Smooth muscle cell (in vitro differentiated cells): Measurements from ENCODE around the gene SORCS1. TPM values are rescaled to one million over a fixed set of nuclear protein-coding genes. Genes with fewer than 3 reads are reported as not detected.

Experiments used
- DNase-seq: peaks from one replicate; lab custom pipeline; 2025; ENCODE audit not compliant: unreplicated experiment; lab: John Stamatoyannopoulos, UW
- H2AFZ ChIP-seq: fragments of 200-600 bp; sonication (generic); 2 replicates; pipeline ENCODE4 v1.6.0; 2016; ENCODE audit warnings: antibody characterized with exemption, low read depth, mild to moderate bottlenecking
- H3F3A ChIP-seq: fragments of 200-600 bp; sonication (generic); 2 replicates; pipeline ENCODE4 v1.6.0; 2017; ENCODE audit warnings: antibody characterized with exemption, low read depth
- H3K27ac ChIP-seq: fragments of 200-600 bp; sonication (generic); 2 replicates; pipeline ENCODE4 v1.5.1; 2016; ENCODE audit warnings: low read depth, mild to moderate bottlenecking
- H3K27me3 ChIP-seq: fragments of 200-600 bp; sonication (generic); 2 replicates; pipeline ENCODE4 v1.6.1; 2016; ENCODE audit warnings: low read depth, mild to moderate bottlenecking
- H3K36me3 ChIP-seq: fragments of 200-600 bp; sonication (generic); 2 replicates; pipeline ENCODE4 v1.5.1; 2016; ENCODE audit warnings: low read depth
- H3K4me1 ChIP-seq: fragments of 200-600 bp; sonication (generic); 2 replicates; pipeline ENCODE4 v1.5.1; 2016; ENCODE audit warnings: low read depth
- H3K4me2 ChIP-seq: fragments of 200-600 bp; sonication (generic); 2 replicates; pipeline ENCODE4 v1.6.0; 2016; ENCODE audit warnings: mild to moderate bottlenecking
- H3K4me3 ChIP-seq: fragments of 200-600 bp; sonication (generic); 2 replicates; pipeline ENCODE4 v1.5.1; 2016; ENCODE audit warnings: mild to moderate bottlenecking
- H3K79me2 ChIP-seq: fragments of 200-600 bp; sonication (generic); 2 replicates; pipeline ENCODE4 v1.6.0; 2016; ENCODE audit warnings: low read depth, mild to moderate bottlenecking
- H3K9ac ChIP-seq: fragments of 200-600 bp; sonication (generic); 2 replicates; pipeline ENCODE4 v1.6.0; 2016; ENCODE audit warnings: low read depth
- H3K9me3 ChIP-seq: fragments of 200-600 bp; sonication (generic); replicated peaks from 2 replicates; pipeline ENCODE4 v1.5.1; 2016; ENCODE audit warnings: low read depth
- H4K20me1 ChIP-seq: fragments of 200-600 bp; sonication (generic); 2 replicates; pipeline ENCODE4 v1.6.0; 2016; ENCODE audit warnings: low read depth
- WGBS: methylation state at CpG from one replicate; pipeline ENCODE4 v1.1.7; 2016; ENCODE audit warnings: low lambda C conversion rate; 5-methylcytosine and 5-hydroxymethylcytosine counted together
- polyA plus RNA-seq: library from polyadenylated mRNA; unstranded; fragments of >200 nt; fragmentation: Nextera tagmentation; extraction: Ambion mirVana; gene quantifications from 2 replicates; pipeline ENCODE4 v1.2.1, GENCODE V29; 2016
- total RNA-seq: library from RNA; depleted of rRNA; stranded (reverse); fragments of >200 nt; gene quantifications from 2 replicates; pipeline ENCODE4 v1.2.3, GENCODE V29; 2014
- TF ChIP-seq, protein P1 (sequence below): fragments of 200-600 bp; sonication (generic); IDR thresholded peaks from 2 replicates; pipeline ENCODE4 v1.5.1; 2017; ENCODE audit warnings: borderline replicate concordance, mild to moderate bottlenecking, antibody characterized with exemption; ENCODE audit not compliant: insufficient read depth, poor library complexity, severe bottlenecking

Gene SORCS1
- total and polyA plus RNA-seq, 2 experiments from 2014 or later = 0.67 TPM; not detected in 1

GRCh38 chr10:107011992-107012391 lies 152.5 kb downstream of the SORCS1 start:
- Histone ChIP-seq H3K9me3 (no peaks in the 10 kb centered on the region), H3F3A (no peaks in the 10 kb centered on the region), H3K9ac (no peak overlapping the region), H3K79me2 (no peaks in the 10 kb centered on the region), H4K20me1 (no peaks in the 10 kb centered on the region), H3K4me2 (no peak overlapping the region), H3K27ac (no peak overlapping the region), H3K4me1 (peaks cover 20% of the 10 kb centered on the region), H3K4me3 (no peak overlapping the region), H3K36me3 (no peaks in the 10 kb centered on the region), H2AFZ (no peak overlapping the region), H3K27me3 (peaks cover 3% of the 10 kb centered on the region)
- WGBS = 94% methylated on average over 3 of the region's 3 CpGs
- no peak for DNase-seq
- TF ChIP-seq, protein P1, sequence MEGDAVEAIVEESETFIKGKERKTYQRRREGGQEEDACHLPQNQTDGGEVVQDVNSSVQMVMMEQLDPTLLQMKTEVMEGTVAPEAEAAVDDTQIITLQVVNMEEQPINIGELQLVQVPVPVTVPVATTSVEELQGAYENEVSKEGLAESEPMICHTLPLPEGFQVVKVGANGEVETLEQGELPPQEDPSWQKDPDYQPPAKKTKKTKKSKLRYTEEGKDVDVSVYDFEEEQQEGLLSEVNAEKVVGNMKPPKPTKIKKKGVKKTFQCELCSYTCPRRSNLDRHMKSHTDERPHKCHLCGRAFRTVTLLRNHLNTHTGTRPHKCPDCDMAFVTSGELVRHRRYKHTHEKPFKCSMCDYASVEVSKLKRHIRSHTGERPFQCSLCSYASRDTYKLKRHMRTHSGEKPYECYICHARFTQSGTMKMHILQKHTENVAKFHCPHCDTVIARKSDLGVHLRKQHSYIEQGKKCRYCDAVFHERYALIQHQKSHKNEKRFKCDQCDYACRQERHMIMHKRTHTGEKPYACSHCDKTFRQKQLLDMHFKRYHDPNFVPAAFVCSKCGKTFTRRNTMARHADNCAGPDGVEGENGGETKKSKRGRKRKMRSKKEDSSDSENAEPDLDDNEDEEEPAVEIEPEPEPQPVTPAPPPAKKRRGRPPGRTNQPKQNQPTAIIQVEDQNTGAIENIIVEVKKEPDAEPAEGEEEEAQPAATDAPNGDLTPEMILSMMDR = no peak

DNA sequence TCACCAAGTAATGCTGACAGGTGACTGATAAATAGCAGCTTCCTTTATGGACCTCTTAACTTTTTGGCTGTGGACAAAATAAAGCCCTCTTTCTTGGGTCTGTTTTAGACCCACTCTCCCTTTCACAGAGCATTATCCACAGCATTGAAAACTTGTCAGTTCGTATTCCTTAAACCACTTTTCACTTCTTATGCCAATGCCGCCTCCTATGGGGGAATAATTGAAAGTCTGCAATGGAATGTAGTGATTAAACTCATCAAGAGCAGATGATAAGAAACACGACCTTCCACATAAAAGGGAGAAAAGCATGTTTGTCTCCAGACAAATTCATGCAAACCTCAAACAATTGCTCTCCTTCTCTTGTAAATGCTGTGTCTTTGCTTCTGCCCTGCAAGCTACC lies 153.4 kb downstream of the SORCS1 start:
- H3F3A ChIP-seq = no peaks in the 10 kb centered on the region
- no peaks in the 10 kb centered on the region for H3K9me3 ChIP-seq
- WGBS = 60% methylated on average over 3 of the region's 3 CpGs
- H2AFZ ChIP-seq = no peak overlapping the region
- H3K27ac ChIP-seq = no peak overlapping the region
- H3K36me3 ChIP-seq = no peaks in the 10 kb centered on the region
- TF ChIP-seq, protein P1 = no peak
- no peaks in the 10 kb centered on the region for H4K20me1 ChIP-seq
- no peak for DNase-seq
- no peak overlapping the region for H3K4me2 ChIP-seq
- H3K27me3 ChIP-seq = peaks cover 3% of the 10 kb centered on the region
- H3K4me1 ChIP-seq = peaks cover 20% of the 10 kb centered on the region
- no peaks in the 10 kb centered on the region for H3K79me2 ChIP-seq
- no peak overlapping the region for H3K9ac ChIP-seq
- no peak overlapping the region for H3K4me3 ChIP-seq

DNA sequence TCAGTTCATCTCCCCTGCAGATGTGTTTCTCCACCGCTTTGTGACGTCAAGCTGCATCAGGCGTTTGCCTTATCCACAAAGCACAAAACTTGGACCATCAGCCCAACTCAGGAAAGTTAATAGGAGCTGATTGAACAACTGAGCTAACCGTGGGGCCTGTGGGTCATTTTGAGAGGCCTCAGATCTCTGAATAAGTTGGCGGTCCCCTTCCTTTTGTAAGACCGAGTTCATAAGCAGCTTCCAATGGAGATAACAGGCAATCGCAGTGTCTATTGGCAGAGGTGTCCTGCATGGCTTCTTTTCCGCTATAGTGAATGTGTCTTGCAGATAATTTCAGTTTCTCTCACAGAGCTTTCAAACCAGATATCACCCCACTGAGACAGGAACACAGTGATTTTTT lies 154.0 kb downstream of the SORCS1 start:
- no peak overlapping the region for H3K4me3 ChIP-seq
- H3F3A ChIP-seq = no peaks in the 10 kb centered on the region
- no peaks in the 10 kb centered on the region for H3K79me2 ChIP-seq
- no peak overlapping the region for H2AFZ ChIP-seq
- H3K9me3 ChIP-seq = no peaks in the 10 kb centered on the region
- TF ChIP-seq, protein P1 = no peak
- H3K9ac ChIP-seq = no peak overlapping the region
- no peak for DNase-seq
- H3K36me3 ChIP-seq = no peaks in the 10 kb centered on the region
- 94% methylated on average over 8 of the region's 8 CpGs for WGBS
- H3K27me3 ChIP-seq = peaks cover 3% of the 10 kb centered on the region
- H3K4me2 ChIP-seq = no peak overlapping the region
- no peak overlapping the region for H3K27ac ChIP-seq
- H3K4me1 ChIP-seq = peaks cover 20% of the 10 kb centered on the region
- H4K20me1 ChIP-seq = no peaks in the 10 kb centered on the region

GRCh38 chr10:107004362-107004761 lies 160.1 kb downstream of the SORCS1 start:
- no peak overlapping the region for H3K4me3 ChIP-seq
- no peak for DNase-seq
- TF ChIP-seq, protein P1 = no peak
- no peak overlapping the region for H3K4me2 ChIP-seq
- H2AFZ ChIP-seq = no peak overlapping the region
- H3F3A ChIP-seq = no peaks in the 10 kb centered on the region
- no peaks in the 10 kb centered on the region for H3K27me3 ChIP-seq
- H3K9ac ChIP-seq = no peak overlapping the region
- no peaks in the 10 kb centered on the region for H3K36me3 ChIP-seq
- WGBS = 90% methylated on average over 2 of the region's 2 CpGs
- no peaks in the 10 kb centered on the region for H3K79me2 ChIP-seq
- H3K4me1 ChIP-seq = no peaks in the 10 kb centered on the region
- no peaks in the 10 kb centered on the region for H4K20me1 ChIP-seq
- H3K27ac ChIP-seq = no peak overlapping the region
- H3K9me3 ChIP-seq = no peaks in the 10 kb centered on the region
